ENCODE results near the gene FAM110D. TPM values are rescaled to one million over a fixed set of nuclear protein-coding genes. Genes with fewer than 3 reads are reported as not detected.

Gene FAM110D
- total RNA-seq, 1 experiment from 2014 or later = 0.46 TPM

GRCh38 chr1:26195805-26196204 is 36.9 kb downstream of the FAM110D start:
- Histone ChIP-seq H3K14ac (ENCODE audit: insufficient read depth, low read length) (no peak overlapping the region), H3K27ac (ENCODE audit: insufficient read length, low read depth, low read length) (no peak overlapping the region), H4K8ac (replicated peaks; ENCODE audit: insufficient read length, low read depth, low read length) (no peak overlapping the region), H4K91ac (ENCODE audit: insufficient read length, low read depth, low read length) (no peak overlapping the region), H2BK20ac (ENCODE audit: low read depth, low read length, poor library complexity, severe bottlenecking) (no peak overlapping the region), H3K23ac (ENCODE audit: insufficient read length, low read depth, low read length) (no peak overlapping the region), H2BK15ac (ENCODE audit: low read depth, low read length) (no peak overlapping the region), H3K79me2 (ENCODE audit: insufficient read depth, low read length) (no peaks in the 10 kb centered on the region), H3K9ac (ENCODE audit: extremely low read depth, insufficient read length, low read length) (no peak overlapping the region), H3K79me1 (ENCODE audit: insufficient read depth, low read depth, low read length, poor library complexity, severe bottlenecking) (no peaks in the 10 kb centered on the region), H4K5ac (ENCODE audit: insufficient read length, low read depth, low read length) (no peak overlapping the region), H3K4me2 (ENCODE audit: insufficient read depth, insufficient read length, low read length) (no peak overlapping the region), H2BK5ac (ENCODE audit: insufficient read length, low read length) (no peak overlapping the region), H3K23me2 (ENCODE audit: insufficient read length, low read depth, low read length, poor library complexity, severe bottlenecking) (no peaks in the 10 kb centered on the region), H3K56ac (ENCODE audit: insufficient read length, low read depth, low read length) (no peak overlapping the region), H3K4ac (ENCODE audit: low read depth, low read length) (no peak overlapping the region), H3K4me1 (ENCODE audit: insufficient read depth, low read length) (no peaks in the 10 kb centered on the region), H3K18ac (ENCODE audit: insufficient read length, low read depth, low read length) (no peak overlapping the region), H4K20me1 (ENCODE audit: control insufficient read depth, insufficient read depth, insufficient read length) (no peaks in the 10 kb centered on the region), H2AK5ac (ENCODE audit: insufficient read length, low read length) (no peak overlapping the region), H3K9me3 (ENCODE audit: control insufficient read depth, low read depth, low read length) (no peaks in the 10 kb centered on the region), H2AFZ (ENCODE audit: low read length) (no peak overlapping the region), H3T11ph (ENCODE audit: low read length) (no peak overlapping the region), H2BK12ac (ENCODE audit: insufficient read length, low read depth, low read length) (no peak overlapping the region), H3K27me3 (ENCODE audit: insufficient read depth, low read length) (no peaks in the 10 kb centered on the region), H2BK120ac (ENCODE audit: low read depth, low read length, poor library complexity, severe bottlenecking) (no peak overlapping the region)
- WGBS (ENCODE audit: extremely low coverage, insufficient read length, low lambda C conversion rate) = no CpG with 5 or more reads among the region's 3 CpGs
- no peaks in the 10 kb centered on the region for H3K9me3 Mint-ChIP-seq
- H3K4me1 Mint-ChIP-seq = peaks cover 16 to 23% of the 10 kb centered on the region in 2 experiments
- H3K36me3 Mint-ChIP-seq (ENCODE audit: insufficient read depth in 1 of 3, low read depth in 3 of 3) = no peaks in the 10 kb centered on the region
- DNase-seq = no peak
- H3K27me3 Mint-ChIP-seq (ENCODE audit: low read depth) = peaks cover 8% of the 10 kb centered on the region
- H3K27ac Mint-ChIP-seq = no peak overlapping the region
- H3K4me3 Mint-ChIP-seq = no peak overlapping the region
- no peak for TF ChIP-seq CTCF (conservative IDR thresholded peaks at IDR 0.05)

Measured in H9 (cell line).